ENCODE measurements around the gene GNAL.

DNA sequence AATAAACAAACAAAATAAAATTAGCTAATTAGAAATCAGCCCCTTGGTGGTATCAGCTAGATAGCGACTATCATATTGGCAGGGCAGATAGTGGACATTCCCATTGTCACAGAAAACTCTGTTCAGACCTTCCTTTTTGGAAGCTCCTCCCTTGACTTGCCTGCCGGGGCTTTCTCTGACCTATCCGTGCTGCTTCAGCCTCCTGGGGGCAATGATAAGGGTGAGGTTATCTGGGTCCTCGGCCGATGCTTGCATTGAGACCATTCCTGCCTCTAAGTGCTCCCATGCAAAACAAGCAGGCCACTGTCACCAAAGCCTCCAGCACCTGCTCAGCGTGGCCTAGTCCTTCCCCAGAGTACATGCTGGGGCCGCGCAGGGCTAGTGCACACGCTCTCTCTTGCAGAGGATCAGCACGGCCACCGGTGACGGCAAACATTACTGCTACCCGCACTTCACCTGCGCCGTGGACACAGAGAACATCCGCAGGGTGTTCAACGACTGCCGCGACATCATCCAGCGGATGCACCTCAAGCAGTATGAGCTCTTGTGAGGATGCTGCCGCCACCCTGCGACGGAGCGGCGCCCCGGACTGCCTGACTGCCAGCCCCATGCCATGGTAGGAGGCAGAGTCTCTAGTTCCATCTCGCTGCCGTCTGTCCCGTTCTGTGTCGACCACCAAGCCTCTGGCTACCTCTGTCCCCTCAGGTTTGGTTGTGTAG lies 191.7 kb downstream of the GNAL start:
- TF ChIP-seq CTCF (IDR thresholded peaks at IDR 0.05), result no peak
- no peak for TF ChIP-seq POLR2A (IDR thresholded peaks at IDR 0.05)

Measured in thyroid gland (tissue), 4 donors.